ENCODE results near the gene SULT2B1. TPM values are rescaled to one million over a fixed set of nuclear protein-coding genes. Genes with fewer than 3 reads are reported as not detected.

The SULT2B1 gene
- total and polyA plus RNA-seq, 2 of the 4 experiments (the other 2 are of a cell fraction): 0.09 TPM; not detected in 1

DNA sequence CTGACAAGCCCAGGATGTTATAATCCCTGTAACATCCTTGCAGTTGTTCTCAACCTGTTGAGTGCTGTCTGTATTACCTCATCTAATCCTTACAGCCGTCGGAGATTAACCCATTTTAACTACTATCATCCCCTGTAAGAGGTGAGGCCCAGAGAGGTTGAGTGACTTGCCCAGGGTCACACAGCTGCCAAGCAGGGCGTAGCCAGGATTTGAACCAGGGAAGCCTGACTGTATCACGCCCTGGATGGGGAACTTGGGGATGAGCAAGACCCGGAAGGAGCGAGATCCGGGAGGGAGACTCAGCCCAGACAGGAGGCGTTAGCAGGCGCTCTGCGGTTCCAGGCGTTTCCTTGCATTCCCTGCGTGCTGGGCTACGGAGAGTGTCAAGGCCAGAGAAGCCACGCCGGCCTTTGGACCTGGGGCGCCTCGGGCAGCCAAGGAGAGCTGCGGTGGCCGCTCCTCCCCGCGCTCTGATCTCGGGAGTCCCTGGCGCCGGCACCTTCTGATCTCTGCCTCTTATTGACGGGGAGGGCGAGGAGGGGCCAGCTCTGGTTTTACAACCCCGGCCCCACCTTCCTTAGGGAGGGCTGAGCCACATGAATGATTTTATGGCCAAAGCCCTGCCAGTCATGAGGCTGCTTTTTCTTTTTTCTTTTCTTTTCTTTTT, 6.2 kb downstream of the SULT2B1 start:
- POLR2A ChIA-PET (ENCODE audit: unreplicated experiment): no interaction called here

More for the DNA sequence above, 6.2 kb downstream of the SULT2B1 start:
- Histone ChIP-seq H3K9ac (ENCODE audit: low read depth, low read length) (no peak overlapping the region), H3K9me1 (ENCODE audit: insufficient read depth, low read length) (peaks cover 2% of the 10 kb centered on the region; the same call in 1 of the 2 replicates), H3K4me1 (ENCODE audit: control insufficient read depth, insufficient read depth, low read length) (peaks cover 8% of the 10 kb centered on the region), H4K8ac (ENCODE audit: low read depth in 2 of 2, low read length in 2 of 2) (peak overlapping the region in 1 of 2 experiments; percentile 1; a peak in 1 of 4 replicates), H4K91ac (ENCODE audit: insufficient read depth, low read depth, low read length) (no peak overlapping the region), H3K4ac (ENCODE audit: low read depth, low read length) (no peak overlapping the region), H2BK20ac (ENCODE audit: low read depth, low read length) (no peak overlapping the region), H4K5ac (ENCODE audit: low read depth, low read length) (no peak overlapping the region), H3K23ac (ENCODE audit: low read depth, low read length) (no peak overlapping the region), H2AK9ac (replicated peaks; ENCODE audit: low read depth, low read length, poor library complexity) (no peak overlapping the region), H3K4me2 (ENCODE audit: low read depth, low read length) (no peak overlapping the region), H2BK5ac (ENCODE audit: low read depth, low read length, poor library complexity, severe bottlenecking) (no peak overlapping the region), H2AK5ac (ENCODE audit: low read depth, low read length) (0 out of 2 replicates have a peak overlapping the region, but pooled peaks have one; percentile 49), H2AFZ (replicated peaks; ENCODE audit: low read length, poor library complexity) (peak overlapping the region; percentile 87), H3K27me3 (ENCODE audit: control insufficient read depth, insufficient read depth, low read length) (no peaks in the 10 kb centered on the region), H3K36me3 (ENCODE audit: control insufficient read depth, insufficient read depth, low read length) (no peaks in the 10 kb centered on the region), H4K20me1 (ENCODE audit: insufficient read depth, low read length) (no peaks in the 10 kb centered on the region), H2BK15ac (ENCODE audit: low read depth, low read length) (no peak overlapping the region), H3K56ac (ENCODE audit: extremely low read depth, insufficient read depth, low read length) (no peak overlapping the region), H3K18ac (ENCODE audit: low read depth, low read length) (no peak overlapping the region), H3K9me3 (ENCODE audit: control insufficient read depth, insufficient read depth, low read length) (no peaks in the 10 kb centered on the region), H3K14ac (replicated peaks; ENCODE audit: low read depth, low read length) (no peak overlapping the region), H3K4me3 (ENCODE audit: insufficient read depth, low read depth, low read length) (no peak overlapping the region), H3K79me1 (ENCODE audit: low read depth in 1 of 2, low read length in 2 of 2) (no peaks in the 10 kb centered on the region), H2BK120ac (ENCODE audit: low read depth, low read length) (no peak overlapping the region), H3K27ac (ENCODE audit: insufficient read depth, low read length) (no peak overlapping the region)
- dilution Hi-C loops (cut with HindIII; ENCODE audit: low sequenced_read_pairs, unreplicated experiment): no loop called here
- intact Hi-C loops (cut with micrococcal nuclease): no loop called here
- ATAC-seq (ENCODE audit: low read depth) (no peak), DNase-seq (peak; percentile 40)
- no TSS peak for BruUV-seq (replicated peaks)
- 35% methylated on average over 19 of the region's 27 CpGs; no CpG with 5 or more reads in 1 of the 2 experiments for WGBS, 2 experiments (ENCODE audit: extremely low coverage in 2 of 2, insufficient read length in 1 of 2)
- in situ Hi-C loops (cut with MboI; ENCODE audit: low sequenced_read_pairs): no loop called here
- TF ChIP-seq RCOR1 (IDR thresholded peaks at IDR 0.05; ENCODE audit: insufficient replicate concordance, low read length): no peak
- TF ChIP-seq, protein P1, sequence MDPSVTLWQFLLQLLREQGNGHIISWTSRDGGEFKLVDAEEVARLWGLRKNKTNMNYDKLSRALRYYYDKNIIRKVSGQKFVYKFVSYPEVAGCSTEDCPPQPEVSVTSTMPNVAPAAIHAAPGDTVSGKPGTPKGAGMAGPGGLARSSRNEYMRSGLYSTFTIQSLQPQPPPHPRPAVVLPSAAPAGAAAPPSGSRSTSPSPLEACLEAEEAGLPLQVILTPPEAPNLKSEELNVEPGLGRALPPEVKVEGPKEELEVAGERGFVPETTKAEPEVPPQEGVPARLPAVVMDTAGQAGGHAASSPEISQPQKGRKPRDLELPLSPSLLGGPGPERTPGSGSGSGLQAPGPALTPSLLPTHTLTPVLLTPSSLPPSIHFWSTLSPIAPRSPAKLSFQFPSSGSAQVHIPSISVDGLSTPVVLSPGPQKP (IDR thresholded peaks at IDR 0.05; ENCODE audit: borderline replicate concordance, low read depth, low read length): no peak
- TF ChIP-seq POLR2A (IDR thresholded peaks at IDR 0.05; ENCODE audit: low read depth, low read length): no peak
- no peak for TF ChIP-seq CEBPB (IDR thresholded peaks at IDR 0.05; ENCODE audit: low read depth, low read length)
- no peak for TF ChIP-seq MAFK (IDR thresholded peaks at IDR 0.05; ENCODE audit: low read depth, low read length)
- TF ChIP-seq, protein P2, sequence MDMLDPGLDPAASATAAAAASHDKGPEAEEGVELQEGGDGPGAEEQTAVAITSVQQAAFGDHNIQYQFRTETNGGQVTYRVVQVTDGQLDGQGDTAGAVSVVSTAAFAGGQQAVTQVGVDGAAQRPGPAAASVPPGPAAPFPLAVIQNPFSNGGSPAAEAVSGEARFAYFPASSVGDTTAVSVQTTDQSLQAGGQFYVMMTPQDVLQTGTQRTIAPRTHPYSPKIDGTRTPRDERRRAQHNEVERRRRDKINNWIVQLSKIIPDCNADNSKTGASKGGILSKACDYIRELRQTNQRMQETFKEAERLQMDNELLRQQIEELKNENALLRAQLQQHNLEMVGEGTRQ (IDR thresholded peaks at IDR 0.05; ENCODE audit: low read depth, low read length): no peak
- no peak for TF ChIP-seq MAZ (IDR thresholded peaks at IDR 0.05; ENCODE audit: borderline replicate concordance, low read depth, low read length)
- TF ChIP-seq FOS (IDR thresholded peaks at IDR 0.05; ENCODE audit: low read depth, low read length): no peak
- no peak for TF ChIP-seq BHLHE40 (IDR thresholded peaks at IDR 0.05; ENCODE audit: low read depth, low read length)
- TF ChIP-seq RAD21 (IDR thresholded peaks at IDR 0.05; ENCODE audit: low read length): no peak
- TF ChIP-seq MXI1 (IDR thresholded peaks at IDR 0.05; ENCODE audit: borderline replicate concordance, low read depth, low read length): no peak
- no peak for TF ChIP-seq SMC3 (IDR thresholded peaks at IDR 0.05; ENCODE audit: low read depth, low read length)
- TF ChIP-seq, protein P3, sequence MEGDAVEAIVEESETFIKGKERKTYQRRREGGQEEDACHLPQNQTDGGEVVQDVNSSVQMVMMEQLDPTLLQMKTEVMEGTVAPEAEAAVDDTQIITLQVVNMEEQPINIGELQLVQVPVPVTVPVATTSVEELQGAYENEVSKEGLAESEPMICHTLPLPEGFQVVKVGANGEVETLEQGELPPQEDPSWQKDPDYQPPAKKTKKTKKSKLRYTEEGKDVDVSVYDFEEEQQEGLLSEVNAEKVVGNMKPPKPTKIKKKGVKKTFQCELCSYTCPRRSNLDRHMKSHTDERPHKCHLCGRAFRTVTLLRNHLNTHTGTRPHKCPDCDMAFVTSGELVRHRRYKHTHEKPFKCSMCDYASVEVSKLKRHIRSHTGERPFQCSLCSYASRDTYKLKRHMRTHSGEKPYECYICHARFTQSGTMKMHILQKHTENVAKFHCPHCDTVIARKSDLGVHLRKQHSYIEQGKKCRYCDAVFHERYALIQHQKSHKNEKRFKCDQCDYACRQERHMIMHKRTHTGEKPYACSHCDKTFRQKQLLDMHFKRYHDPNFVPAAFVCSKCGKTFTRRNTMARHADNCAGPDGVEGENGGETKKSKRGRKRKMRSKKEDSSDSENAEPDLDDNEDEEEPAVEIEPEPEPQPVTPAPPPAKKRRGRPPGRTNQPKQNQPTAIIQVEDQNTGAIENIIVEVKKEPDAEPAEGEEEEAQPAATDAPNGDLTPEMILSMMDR (conservative IDR thresholded peaks at IDR 0.05; ENCODE audit: low read depth, low read length): no peak
- no peak for TF ChIP-seq RFX5 (IDR thresholded peaks at IDR 0.05; ENCODE audit: low read depth, low read length)
- TF ChIP-seq CHD1 (IDR thresholded peaks at IDR 0.05; ENCODE audit: low read depth, low read length): no peak
- no peak for TF ChIP-seq NFE2L2 (IDR thresholded peaks at IDR 0.05; ENCODE audit: low read depth, low read length)
- CTCF ChIA-PET: no interaction called here
